IMR-90 (cell line): Measurements from ENCODE around the gene OXSR1. TPM values are rescaled to one million over a fixed set of nuclear protein-coding genes. Genes with fewer than 3 reads are reported as not detected.
A peak's percentile ranks its signal among the peaks of the same experiment; 100 is the strongest.

Experiments used
- ATAC-seq: fragments of 200-7000 bp; cut with Tn5 transposase; 2 replicates; pipeline ENCODE4 v1.9.1; 2020; ENCODE audit warnings: low read depth, mild to moderate bottlenecking, moderate library complexity
- BruUV-seq: library from RNA; stranded (reverse); fragments of 400-500 nt; replicated peaks from 2 replicates; lab custom pipeline; 2021; lab: Mats Ljungman, UMichigan
- CTCF ChIA-PET: fragments of 300-600 bp; formaldehyde crosslinking; extraction: SDS; loops from one replicate; lab custom pipeline; 2021; ENCODE audit warnings: antibody characterized with exemption; lab: Yijun Ruan, JAX
- POLR2A ChIA-PET: fragments of 300-600 bp; sonication (Branson Sonifier 250); formaldehyde crosslinking; loops from one replicate; lab custom pipeline; 2022; ENCODE audit warnings: antibody characterized with exemption; ENCODE audit not compliant: unreplicated experiment; lab: Charles Lee
- DNase-seq: peaks from one replicate; pipeline ENCODE4 v3.0.0; 2013
- H2AFZ ChIP-seq: replicated peaks from 2 replicates; pipeline ENCODE3; 2013; ENCODE audit warnings: low read length, mild to moderate bottlenecking; ENCODE audit not compliant: poor library complexity
- H2AK5ac ChIP-seq: 2 replicates; pipeline ENCODE4 v1.6.1; 2013; ENCODE audit warnings: low read depth, low read length, inconsistent platforms
- H2AK9ac ChIP-seq: replicated peaks from 2 replicates; pipeline ENCODE3; 2013; ENCODE audit warnings: mild to moderate bottlenecking, low read depth, low read length, moderate library complexity; ENCODE audit not compliant: poor library complexity
- H2BK120ac ChIP-seq: 2 replicates; pipeline ENCODE4 v1.6.1; 2013; ENCODE audit warnings: low read depth, low read length, inconsistent platforms
- H2BK15ac ChIP-seq: 3 replicates; pipeline ENCODE4 v1.6.1; 2013; ENCODE audit warnings: low read depth, low read length, inconsistent platforms
- H2BK20ac ChIP-seq: 2 replicates; pipeline ENCODE4 v1.6.1; 2013; ENCODE audit warnings: low read depth, mild to moderate bottlenecking, inconsistent platforms, low read length, moderate library complexity
- H2BK5ac ChIP-seq: 2 replicates; pipeline ENCODE4 v1.6.1; 2013; ENCODE audit warnings: mild to moderate bottlenecking, low read depth, low read length, inconsistent platforms; ENCODE audit not compliant: poor library complexity, severe bottlenecking
- H3K14ac ChIP-seq: replicated peaks from 2 replicates; pipeline ENCODE4 v1.6.1; 2013; ENCODE audit warnings: low read depth, low read length, inconsistent platforms
- H3K18ac ChIP-seq: 2 replicates; pipeline ENCODE4 v1.6.1; 2013; ENCODE audit warnings: low read depth, low read length, control low read depth
- H3K23ac ChIP-seq: 2 replicates; pipeline ENCODE4 v1.6.1; 2013; ENCODE audit warnings: low read depth, low read length, inconsistent platforms
- H3K27ac ChIP-seq: 2 replicates; pipeline ENCODE4 v1.5.1; 2013; ENCODE audit warnings: mild to moderate bottlenecking, control low read depth, low read length; ENCODE audit not compliant: insufficient read depth
- H3K27me3 ChIP-seq: 2 replicates; pipeline ENCODE4 v1.6.1; 2013; ENCODE audit warnings: low read length; ENCODE audit not compliant: control insufficient read depth, insufficient read depth
- H3K36me3 ChIP-seq: 2 replicates; pipeline ENCODE4 v1.6.1; 2013; ENCODE audit warnings: low read length, mixed read lengths; ENCODE audit not compliant: control insufficient read depth, insufficient read depth
- H3K4ac ChIP-seq: 2 replicates; pipeline ENCODE4 v1.6.1; 2013; ENCODE audit warnings: low read depth, low read length, inconsistent platforms
- H3K4me1 ChIP-seq: 2 replicates; pipeline ENCODE4 v1.6.1; 2013; ENCODE audit warnings: low read length, mixed read lengths; ENCODE audit not compliant: control insufficient read depth, insufficient read depth
- H3K4me2 ChIP-seq: 2 replicates; pipeline ENCODE4 v1.6.1; 2013; ENCODE audit warnings: low read depth, mild to moderate bottlenecking, control low read depth, low read length, moderate library complexity
- H3K4me3 ChIP-seq: 2 replicates; pipeline ENCODE4 v1.5.1; 2013; ENCODE audit warnings: low read depth, mild to moderate bottlenecking, control low read depth, low read length, moderate library complexity; ENCODE audit not compliant: insufficient read depth
- H3K56ac ChIP-seq: 2 replicates; pipeline ENCODE4 v1.6.1; 2013; ENCODE audit warnings: low read length, inconsistent platforms; ENCODE audit not compliant: insufficient read depth; ENCODE audit errors: extremely low read depth
- H3K79me1 ChIP-seq, 2 experiments: 2 replicates each; pipeline ENCODE4 v1.6.1; 2013; ENCODE audit warnings: low read length in 2 of 2, inconsistent platforms in 1 of 2, low read depth in 1 of 2
- H3K9ac ChIP-seq: 2 replicates; pipeline ENCODE4 v1.6.1; 2013; ENCODE audit warnings: low read depth, low read length, control low read depth
- H3K9me1 ChIP-seq: 2 replicates; pipeline ENCODE4 v1.6.1; 2013; ENCODE audit warnings: low read length, inconsistent platforms; ENCODE audit not compliant: insufficient read depth
- H3K9me3 ChIP-seq: 2 replicates; pipeline ENCODE4 v1.6.1; 2013; ENCODE audit warnings: low read length; ENCODE audit not compliant: control insufficient read depth, insufficient read depth
- H4K20me1 ChIP-seq: 2 replicates; pipeline ENCODE4 v1.6.1; 2013; ENCODE audit warnings: low read length, inconsistent platforms; ENCODE audit not compliant: insufficient read depth
- H4K5ac ChIP-seq: 2 replicates; pipeline ENCODE4 v1.6.1; 2013; ENCODE audit warnings: mild to moderate bottlenecking, low read depth, low read length, control low read depth
- H4K8ac ChIP-seq, 2 experiments: 2 replicates each; pipeline ENCODE4 v1.6.1; 2013; ENCODE audit warnings: low read depth in 2 of 2, low read length in 2 of 2, control low read depth in 1 of 2, inconsistent platforms in 1 of 2
- H4K91ac ChIP-seq: 2 replicates; pipeline ENCODE4 v1.6.1; 2013; ENCODE audit warnings: low read depth, low read length, inconsistent platforms; ENCODE audit not compliant: insufficient read depth
- BHLHE40 ChIP-seq: fragments of 150-350 bp; IDR thresholded peaks from 2 replicates; pipeline ENCODE4 v1.6.1; 2016; ENCODE audit warnings: mild to moderate bottlenecking, low read depth, low read length
- CEBPB ChIP-seq: IDR thresholded peaks from 2 replicates; pipeline ENCODE4 v1.6.1; 2012; ENCODE audit warnings: low read depth, low read length, improper control_type of control experiment
- CHD1 ChIP-seq: IDR thresholded peaks from 2 replicates; pipeline ENCODE4 v1.6.1; 2012; ENCODE audit warnings: low read depth, low read length, improper control_type of control experiment
- ELK1 ChIP-seq: fragments of 150-350 bp; IDR thresholded peaks from 2 replicates; pipeline ENCODE4 v1.6.1; 2016; ENCODE audit warnings: low read depth, mild to moderate bottlenecking, low read length, moderate library complexity, borderline replicate concordance
- FOS ChIP-seq: fragments of 150-350 bp; IDR thresholded peaks from 2 replicates; pipeline ENCODE4 v1.6.1; 2016; ENCODE audit warnings: low read depth, low read length
- MAFK ChIP-seq: IDR thresholded peaks from 2 replicates; pipeline ENCODE4 v1.6.1; 2012; ENCODE audit warnings: low read depth, low read length, improper control_type of control experiment
- MAZ ChIP-seq: IDR thresholded peaks from 2 replicates; pipeline ENCODE4 v1.6.1; 2012; ENCODE audit warnings: low read depth, mild to moderate bottlenecking, low read length, improper control_type of control experiment, moderate library complexity, borderline replicate concordance
- MXI1 ChIP-seq: IDR thresholded peaks from 2 replicates; pipeline ENCODE4 v1.6.1; 2012; ENCODE audit warnings: low read depth, mild to moderate bottlenecking, low read length, moderate library complexity, borderline replicate concordance
- NFE2L2 ChIP-seq: fragments of 150-350 bp; IDR thresholded peaks from 2 replicates; pipeline ENCODE4 v1.6.1; 2016; ENCODE audit warnings: low read depth, mild to moderate bottlenecking, low read length
- POLR2A ChIP-seq: IDR thresholded peaks from 2 replicates; pipeline ENCODE4 v1.6.1; 2012; ENCODE audit warnings: mild to moderate bottlenecking, low read depth, low read length
- RAD21 ChIP-seq: IDR thresholded peaks from 2 replicates; pipeline ENCODE4 v1.6.1; 2012; ENCODE audit warnings: low read length, improper control_type of control experiment
- RCOR1 ChIP-seq: IDR thresholded peaks from 2 replicates; pipeline ENCODE4 v1.6.1; 2012; ENCODE audit warnings: mild to moderate bottlenecking, low read length, improper control_type of control experiment; ENCODE audit not compliant: insufficient replicate concordance
- RFX5 ChIP-seq: IDR thresholded peaks from 2 replicates; pipeline ENCODE4 v1.8.0; 2012; ENCODE audit warnings: low read depth, mild to moderate bottlenecking, low read length, moderate library complexity
- USF2 ChIP-seq: fragments of 150-350 bp; IDR thresholded peaks from 2 replicates; pipeline ENCODE4 v1.6.1; 2017; ENCODE audit warnings: mild to moderate bottlenecking, antibody characterized with exemption, low read length, low read depth
- whole genome bisulfite sequencing, 2 experiments: methylation state at CpG; one replicate each; pipeline versions ENCODE4 v1.1.5 to v1.1.7; 2013; ENCODE audit warnings: missing lambda C conversion rate in 2 of 2; ENCODE audit not compliant: insufficient read length in 1 of 2; ENCODE audit errors: extremely low coverage in 2 of 2; 5-methylcytosine and 5-hydroxymethylcytosine counted together
- dilution Hi-C: fragments of 300-500 bp; cut with HindIII; formaldehyde crosslinking; loops from one replicate; pipeline ENCODE4 v1.14.3; 2018; ENCODE audit warnings: low sequenced_read_pairs; ENCODE audit not compliant: unreplicated experiment
- in situ Hi-C: fragments of 300-500 bp; cut with MboI; formaldehyde crosslinking; loops from 3 replicates; pipeline ENCODE4 v1.14.3; 2019; ENCODE audit warnings: low sequenced_read_pairs, inconsistent platforms, mixed read lengths
- intact Hi-C: fragments of 100-400 bp; cut with micrococcal nuclease; formaldehyde crosslinking; loops from 2 replicates; pipeline ENCODE4 v1.10.0; 2022
- polyA plus RNA-seq, 3 experiments: library from polyadenylated mRNA; depleted of rRNA; stranded (reverse); fragments of >200 nt; gene quantifications; 2 replicates each; pipeline ENCODE4 v1.2.3, GENCODE V29; 2012; ENCODE audit warnings: low replicate concordance in 1 of 3
- total RNA-seq: library from RNA; depleted of rRNA; stranded (reverse); fragments of >200 nt; gene quantifications from 2 replicates; pipeline ENCODE4 v1.2.3, GENCODE V29; 2012
- TF ChIP-seq, protein P1 (sequence below): conservative IDR thresholded peaks from 2 replicates; pipeline ENCODE4 v1.5.1; 2012; ENCODE audit warnings: mild to moderate bottlenecking, low read depth, low read length, improper control_type of control experiment

The OXSR1 gene
- total and polyA plus RNA-seq, 2 of the 4 experiments (the other 2 are of a cell fraction), result 32.9 to 37.6 TPM

DNA sequence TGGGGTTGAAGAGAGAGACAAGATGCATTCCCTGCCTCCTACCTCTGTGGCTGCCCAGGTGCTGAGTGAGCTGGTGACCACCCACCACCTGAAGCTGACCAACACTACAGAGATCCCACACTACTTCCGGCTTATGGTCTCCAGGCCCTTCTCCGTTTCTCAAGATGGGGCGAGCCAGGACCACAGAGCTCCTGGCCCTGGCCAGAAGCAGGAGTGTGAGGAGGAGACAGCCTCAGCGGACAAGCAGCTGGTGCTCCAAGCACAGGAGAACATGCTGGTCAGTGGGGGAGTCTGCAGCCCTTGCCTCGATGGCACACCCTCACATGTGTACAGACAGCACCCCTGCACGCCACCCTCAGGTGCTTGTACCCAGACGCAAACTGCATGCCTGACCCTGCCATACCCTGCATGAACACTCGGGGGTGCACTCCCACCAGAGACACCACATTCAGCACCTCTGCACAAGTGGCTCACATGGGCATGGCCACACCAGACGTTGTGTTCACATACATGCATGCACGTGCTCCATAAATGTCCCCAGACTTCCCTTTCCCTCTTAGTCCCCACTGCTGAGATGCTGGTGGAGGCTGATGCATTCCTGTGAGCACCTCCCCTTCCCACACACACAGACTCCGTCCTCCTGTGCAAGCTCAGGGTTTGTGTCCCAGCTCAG lies 47.5 kb upstream of the OXSR1 start:
- Histone ChIP-seq H4K91ac (no peak overlapping the region), H4K5ac (no peak overlapping the region), H3K23ac (no peak overlapping the region), H3K4me3 (no peak overlapping the region), H3K9ac (no peak overlapping the region), H2AK5ac (no peak overlapping the region), H2AFZ (peak overlapping the region; percentile 61), H3K9me1 (0 out of 2 replicates have a peak, but pooled peaks cover 3% of the 10 kb centered on the region), H3K4ac (no peak overlapping the region), H3K27me3 (peaks cover 8% of the 10 kb centered on the region), H3K4me2 (no peak overlapping the region), H3K79me1 (no peaks in the 10 kb centered on the region), H3K4me1 (no peaks in the 10 kb centered on the region), H4K8ac (no peak overlapping the region), H3K56ac (no peak overlapping the region), H3K9me3 (no peaks in the 10 kb centered on the region), H3K14ac (no peak overlapping the region), H4K20me1 (no peaks in the 10 kb centered on the region), H3K36me3 (peaks cover 16% of the 10 kb centered on the region), H2BK5ac (no peak overlapping the region), H3K27ac (no peak overlapping the region), H2AK9ac (peak overlapping the region; percentile 33), H2BK120ac (no peak overlapping the region), H2BK20ac (no peak overlapping the region), H3K18ac (no peak overlapping the region), H2BK15ac (no peak overlapping the region)
- intact Hi-C loops, result loop anchor here (1.0 to 2.0 kb wide), 3 partner anchors 180 to 362 kb away; partner anchors contain the start of gene XYLB
- 43% methylated on average over 3 of the region's 11 CpGs; no CpG with 5 or more reads in 1 of the 2 experiments for WGBS, 2 experiments
- ATAC-seq (peak; percentile 81), DNase-seq (peak; percentile 55)
- in situ Hi-C loops, result no loop called here
- dilution Hi-C loops, result no loop called here
- CTCF ChIA-PET, result interaction anchor here (0.9 to 1.2 kb wide), 5 partner anchors 19 to 228 kb away, joined by 3 to 6 read pairs (median 4); partner anchors contain the start of genes ACAA1 and XYLB
- no TSS peak for BruUV-seq
- POLR2A ChIA-PET, result no interaction called here
- no peak for TF ChIP-seq MAFK
- TF ChIP-seq, protein P1, sequence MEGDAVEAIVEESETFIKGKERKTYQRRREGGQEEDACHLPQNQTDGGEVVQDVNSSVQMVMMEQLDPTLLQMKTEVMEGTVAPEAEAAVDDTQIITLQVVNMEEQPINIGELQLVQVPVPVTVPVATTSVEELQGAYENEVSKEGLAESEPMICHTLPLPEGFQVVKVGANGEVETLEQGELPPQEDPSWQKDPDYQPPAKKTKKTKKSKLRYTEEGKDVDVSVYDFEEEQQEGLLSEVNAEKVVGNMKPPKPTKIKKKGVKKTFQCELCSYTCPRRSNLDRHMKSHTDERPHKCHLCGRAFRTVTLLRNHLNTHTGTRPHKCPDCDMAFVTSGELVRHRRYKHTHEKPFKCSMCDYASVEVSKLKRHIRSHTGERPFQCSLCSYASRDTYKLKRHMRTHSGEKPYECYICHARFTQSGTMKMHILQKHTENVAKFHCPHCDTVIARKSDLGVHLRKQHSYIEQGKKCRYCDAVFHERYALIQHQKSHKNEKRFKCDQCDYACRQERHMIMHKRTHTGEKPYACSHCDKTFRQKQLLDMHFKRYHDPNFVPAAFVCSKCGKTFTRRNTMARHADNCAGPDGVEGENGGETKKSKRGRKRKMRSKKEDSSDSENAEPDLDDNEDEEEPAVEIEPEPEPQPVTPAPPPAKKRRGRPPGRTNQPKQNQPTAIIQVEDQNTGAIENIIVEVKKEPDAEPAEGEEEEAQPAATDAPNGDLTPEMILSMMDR, result peak; percentile 69
- TF ChIP-seq NFE2L2, result no peak
- TF ChIP-seq MAZ, result no peak
- no peak for TF ChIP-seq RFX5
- no peak for TF ChIP-seq ELK1
- peak; percentile 84 for TF ChIP-seq RAD21
- TF ChIP-seq USF2, result peak; percentile 35; the same call in 1 of the 2 replicates
- TF ChIP-seq CEBPB, result no peak
- no peak for TF ChIP-seq RCOR1
- 0 out of 2 replicates have a peak, but pooled peaks have one; percentile 30 for TF ChIP-seq MXI1
- TF ChIP-seq BHLHE40, result peak; percentile 73
- TF ChIP-seq POLR2A, result no peak
- no peak for TF ChIP-seq FOS
- TF ChIP-seq CHD1, result no peak
